Measurements from ENCODE around the gene CILP. TPM values are rescaled to one million over a fixed set of nuclear protein-coding genes. Genes with fewer than 3 reads are reported as not detected.

The CILP gene
- total RNA-seq, 2 experiments from 2014 or later, result 0.06 TPM; not detected in 1

GRCh38 chr15:65163041-65163440 lies 48.2 kb downstream of the CILP start:
- intact Hi-C loops (cut with micrococcal nuclease; ENCODE audit: unreplicated experiment), result no loop called here
- H2AFZ ChIP-seq (ENCODE audit: low read length), result no peak overlapping the region
- H3K36me3 ChIP-seq (ENCODE audit: insufficient read depth, low read length), result peaks cover 72% of the 10 kb centered on the region
- no peaks in the 10 kb centered on the region for H4K20me1 ChIP-seq (ENCODE audit: insufficient read depth, low read length)
- H3K9me2 ChIP-seq (ENCODE audit: insufficient read depth, low read length), result no peaks in the 10 kb centered on the region
- no peak overlapping the region for H3K4me2 ChIP-seq (ENCODE audit: low read length)
- H3K27ac ChIP-seq (ENCODE audit: low read depth, low read length, poor library complexity, severe bottlenecking), result no peak overlapping the region
- H3K4me3 ChIP-seq (ENCODE audit: low read depth, low read length, poor library complexity, severe bottlenecking), result no peak overlapping the region
- DNase-seq (ENCODE audit: low spot score), result no peak
- ChIA-PET POLR2A (no interaction called here), CTCF (ENCODE audit: unreplicated experiment) (no interaction called here)
- TF ChIP-seq CTCF (conservative IDR thresholded peaks at IDR 0.05; ENCODE audit: low read length) (no peak), EZH2phosphoT487 (IDR thresholded peaks at IDR 0.05; ENCODE audit: borderline replicate concordance, low read depth, low read length) (no peak)
- no TSS peak for BruUV-seq (replicated peaks)
- no peaks in the 10 kb centered on the region for H3K4me1 ChIP-seq (ENCODE audit: insufficient read depth, low read length, poor library complexity, severe bottlenecking)
- no peaks in the 10 kb centered on the region for H3K9me3 ChIP-seq (ENCODE audit: low read length)
- H3K79me2 ChIP-seq (ENCODE audit: insufficient read depth, low read depth, low read length), result no peaks in the 10 kb centered on the region

- H3K36me3 ChIP-seq (ENCODE audit: insufficient read depth, low read length), result peaks cover 85% of the 10 kb centered on the region
- no peaks in the 10 kb centered on the region for H4K20me1 ChIP-seq (ENCODE audit: insufficient read depth, low read length)
- intact Hi-C loops (cut with micrococcal nuclease; ENCODE audit: unreplicated experiment), result no loop called here
- no peak overlapping the region for H3K4me3 ChIP-seq (ENCODE audit: low read depth, low read length, poor library complexity, severe bottlenecking)
- no peak overlapping the region for H3K4me2 ChIP-seq (ENCODE audit: low read length)
- no peaks in the 10 kb centered on the region for H3K4me1 ChIP-seq (ENCODE audit: insufficient read depth, low read length, poor library complexity, severe bottlenecking)
- CTCF ChIA-PET (ENCODE audit: unreplicated experiment), result no interaction called here
- no peak overlapping the region for H2AFZ ChIP-seq (ENCODE audit: low read length)
- H3K79me2 ChIP-seq (ENCODE audit: insufficient read depth, low read depth, low read length), result no peaks in the 10 kb centered on the region
- no peak for TF ChIP-seq CTCF (conservative IDR thresholded peaks at IDR 0.05; ENCODE audit: low read length)
- no peak for TF ChIP-seq EZH2phosphoT487 (IDR thresholded peaks at IDR 0.05; ENCODE audit: borderline replicate concordance, low read depth, low read length)
- DNase-seq (ENCODE audit: low spot score), result no peak
- H3K9me3 ChIP-seq (ENCODE audit: low read length), result no peaks in the 10 kb centered on the region
- POLR2A ChIA-PET, result interaction anchor here (0.7 to 1.0 kb wide), 2 partner anchors 22 to 26 kb away, joined by 3 read pairs; no protein-coding TSS in a partner anchor
- BruUV-seq (replicated peaks), result no TSS peak
- H3K27ac ChIP-seq (ENCODE audit: low read depth, low read length, poor library complexity, severe bottlenecking), result no peak overlapping the region
- H3K9me2 ChIP-seq (ENCODE audit: insufficient read depth, low read length), result no peaks in the 10 kb centered on the region
Observed at GRCh38 chr15:65156692-65157091, 54.6 kb downstream of the CILP start.

- H3K79me2 ChIP-seq (ENCODE audit: insufficient read depth, low read depth, low read length), result no peaks in the 10 kb centered on the region
- no peaks in the 10 kb centered on the region for H3K9me2 ChIP-seq (ENCODE audit: insufficient read depth, low read length)
- ChIA-PET CTCF (ENCODE audit: unreplicated experiment) (no interaction called here), POLR2A (no interaction called here)
- H3K4me3 ChIP-seq (ENCODE audit: low read depth, low read length, poor library complexity, severe bottlenecking), result no peak overlapping the region
- H3K36me3 ChIP-seq (ENCODE audit: insufficient read depth, low read length), result peaks cover 89% of the 10 kb centered on the region
- no peak for DNase-seq (ENCODE audit: low spot score)
- intact Hi-C loops (cut with micrococcal nuclease; ENCODE audit: unreplicated experiment), result no loop called here
- H3K27ac ChIP-seq (ENCODE audit: low read depth, low read length, poor library complexity, severe bottlenecking), result no peak overlapping the region
- BruUV-seq (replicated peaks), result no TSS peak
- H4K20me1 ChIP-seq (ENCODE audit: insufficient read depth, low read length), result no peaks in the 10 kb centered on the region
- H3K4me1 ChIP-seq (ENCODE audit: insufficient read depth, low read length, poor library complexity, severe bottlenecking), result no peaks in the 10 kb centered on the region
- H2AFZ ChIP-seq (ENCODE audit: low read length), result no peak overlapping the region
- H3K9me3 ChIP-seq (ENCODE audit: low read length), result no peaks in the 10 kb centered on the region
- TF ChIP-seq EZH2phosphoT487 (IDR thresholded peaks at IDR 0.05; ENCODE audit: borderline replicate concordance, low read depth, low read length) (no peak), CTCF (conservative IDR thresholded peaks at IDR 0.05; ENCODE audit: low read length) (no peak)
- no peak overlapping the region for H3K4me2 ChIP-seq (ENCODE audit: low read length)
Observed at GRCh38 chr15:65154720-65155119, 56.6 kb downstream of the CILP start.

Measured in OCI-LY7 (cell line).